Forelimb muscle (tissue), 1 donor: ENCODE data around the gene ZSWIM1. TPM values are rescaled to one million over a fixed set of nuclear protein-coding genes. Genes with fewer than 3 reads are reported as not detected.
"Not testable (repeated sequence)": the region's sequence is repeated elsewhere in the genome, so short reads cannot be mapped to it uniquely, and the experiment has no call there.

Experiments
- DNase-seq: peaks from one replicate; pipeline ENCODE4 v3.0.0-alpha.2; 2013; ENCODE audit warnings: low read depth
- polyA plus RNA-seq: library from polyadenylated mRNA; unstranded; fragments of 120-200 nt; gene quantifications from one replicate; pipeline ENCODE4 v1.2.1, GENCODE V29; 2013; ENCODE audit not compliant: insufficient read length

ZSWIM1 gene
- polyA plus RNA-seq, 1 donor = 11.5 TPM

DNA sequence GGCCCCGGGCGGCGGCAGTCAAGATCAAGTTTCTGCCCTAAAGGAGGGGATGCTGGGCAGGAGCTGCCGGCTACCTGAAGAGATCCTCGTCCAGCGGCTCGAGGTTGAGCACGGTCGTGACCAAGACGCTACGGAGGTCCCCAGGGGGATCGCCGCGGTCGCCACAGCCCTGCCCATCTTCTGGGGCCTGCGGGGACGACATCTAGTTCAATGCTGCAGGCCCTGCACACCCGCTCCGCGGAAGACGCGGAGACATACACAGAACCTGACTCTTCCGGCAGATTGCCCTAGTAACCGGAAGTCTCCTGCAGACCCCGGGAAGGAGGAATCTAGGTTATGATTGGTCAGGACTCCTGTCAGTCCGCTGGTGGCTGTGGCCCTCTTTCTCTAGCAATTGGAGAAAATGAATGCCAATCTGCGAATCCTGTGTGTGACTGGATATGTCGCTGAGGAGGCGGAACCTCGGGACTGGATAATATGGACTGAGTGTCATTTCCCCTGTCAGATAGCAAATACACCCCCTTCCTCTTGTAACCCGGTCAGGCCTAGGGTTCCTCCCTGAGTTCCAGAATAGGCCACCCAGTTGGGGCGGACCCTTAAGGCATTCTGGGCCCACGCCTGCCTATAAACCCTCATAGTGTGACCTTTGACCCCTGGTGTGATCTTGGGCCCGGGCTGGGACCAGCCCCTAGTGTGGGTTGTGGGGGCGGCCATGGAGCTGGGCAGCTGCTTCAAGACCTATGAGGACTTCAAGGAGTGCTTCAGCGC is 23.7 kb upstream of the ZSWIM1 start, which contains the start of the genes ACOT8 and ZSWIM3:
Gene ACOT8, minus strand, starts transcription at position 279 of the 768 bp plus-strand sequence. Its CDS starts 77 bp downstream, at position 202.
Gene ZSWIM3, plus strand, starts transcription at position 501 of the 768 bp plus-strand sequence. Its CDS starts 212 bp downstream, at position 713.
- DNase-seq = peak; percentile 100

- no peak for DNase-seq
Observed at GRCh38 chr20:45857882-45858216, 23.2 kb upstream of the ZSWIM1 start.

GRCh38 chr20:45859916-45860315 is 21.1 kb upstream of the ZSWIM1 start:
- DNase-seq = no peak

DNA sequence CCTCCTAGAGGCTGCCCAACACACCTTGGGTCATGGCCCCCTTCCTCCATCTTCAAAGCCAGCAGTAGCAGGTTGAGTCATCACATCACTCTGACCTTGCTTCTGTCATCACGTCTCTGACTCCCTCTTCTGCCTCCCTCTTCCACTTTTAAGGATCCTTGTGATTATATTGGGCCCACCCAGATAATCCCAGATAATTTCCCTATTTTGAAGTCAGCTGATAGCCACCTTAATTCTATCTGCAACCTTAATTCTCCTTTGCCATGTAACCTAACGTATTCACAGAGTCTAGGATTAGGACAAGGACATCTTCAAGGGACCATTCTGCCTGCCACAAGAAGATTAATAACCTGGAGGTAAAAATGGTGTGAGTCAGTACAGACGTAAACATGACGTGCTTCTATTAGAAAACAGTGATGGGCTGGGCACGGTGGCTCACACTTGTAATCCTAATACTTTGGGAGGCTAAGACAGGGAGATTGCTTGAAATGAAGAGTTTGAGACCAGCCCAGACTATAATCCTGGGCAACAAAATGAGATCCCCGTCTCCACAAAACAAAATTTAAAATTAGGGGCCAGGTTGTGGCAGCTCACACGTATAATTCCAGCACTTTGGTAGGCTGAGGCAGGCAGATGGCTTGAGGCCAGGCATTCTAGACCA is 20.3 kb upstream of the ZSWIM1 start:
- no peak for DNase-seq

GRCh38 chr20:45861221-45862075 is 19.6 kb upstream of the ZSWIM1 start:
- no peak for DNase-seq

DNA sequence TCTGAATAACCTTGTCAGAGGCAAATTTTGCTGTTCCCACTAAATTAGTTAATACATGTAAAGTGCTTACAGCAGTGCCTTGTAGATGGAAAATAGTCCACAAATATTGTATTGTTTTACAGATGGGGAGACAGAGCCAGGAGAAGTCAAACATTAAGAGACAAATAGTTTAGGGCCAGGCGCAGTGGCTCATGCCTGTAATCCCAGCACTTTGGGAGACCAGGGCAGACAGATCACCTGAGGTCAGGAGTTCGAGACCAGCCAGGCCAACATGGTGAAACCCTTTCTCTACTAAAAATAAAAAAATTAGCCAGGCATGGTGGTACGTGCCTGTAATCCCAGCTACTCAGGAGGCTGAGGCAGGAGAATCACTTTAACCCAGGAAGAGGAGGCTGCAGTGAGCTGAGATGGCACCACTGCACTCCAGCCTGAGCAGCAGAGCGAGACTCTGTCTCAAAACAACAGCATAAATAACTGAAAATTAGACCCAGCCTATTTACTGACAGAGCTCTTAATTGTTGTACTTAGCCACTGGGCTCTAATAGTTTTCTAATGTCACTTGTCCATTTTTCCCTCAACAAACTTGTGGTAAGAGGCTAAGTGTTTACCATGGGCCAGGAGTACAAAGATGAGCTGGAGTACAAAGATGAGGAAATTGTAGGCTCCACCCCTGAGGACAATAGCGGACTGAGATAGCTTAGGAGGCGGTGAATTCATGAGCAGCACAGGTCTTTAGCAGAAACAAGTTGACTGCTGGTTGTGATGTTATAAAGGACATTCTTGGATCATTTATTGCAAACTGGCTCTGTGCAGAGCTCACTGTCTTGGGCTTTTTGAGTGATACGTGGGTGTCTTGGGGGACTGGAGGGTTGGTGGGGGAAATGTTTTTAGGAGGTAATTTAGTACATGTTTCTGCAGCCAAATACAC is 17.2 kb upstream of the ZSWIM1 start:
- DNase-seq = no peak

DNA sequence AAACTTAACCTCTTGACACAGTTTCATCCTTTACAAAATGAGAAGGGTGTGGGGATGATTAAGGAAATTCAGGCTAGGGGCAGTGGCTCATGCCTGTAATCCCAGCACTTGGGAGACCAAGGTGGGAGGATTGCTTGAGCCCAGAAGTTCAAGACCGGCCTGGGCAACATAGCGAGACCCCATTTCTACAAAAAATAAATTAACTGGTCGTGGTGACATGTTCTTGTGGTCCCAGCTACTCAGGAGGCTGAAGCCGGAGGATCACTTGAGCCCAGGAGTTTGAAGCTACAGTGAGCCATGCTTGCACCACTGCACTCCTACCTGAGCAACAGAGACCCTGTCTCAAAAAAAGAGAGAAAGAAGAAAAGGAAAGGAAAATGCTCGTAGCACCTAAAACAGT is 14.6 kb upstream of the ZSWIM1 start:
- no peak for DNase-seq

- DNase-seq = no peak
Observed at GRCh38 chr20:45867136-45867818, 13.8 kb upstream of the ZSWIM1 start.

- DNase-seq = no peak
Observed at GRCh38 chr20:45867819-45868176, 13.2 kb upstream of the ZSWIM1 start.

- DNase-seq = no peak
Observed at GRCh38 chr20:45872626-45873025, 8.4 kb upstream of the ZSWIM1 start.

DNA sequence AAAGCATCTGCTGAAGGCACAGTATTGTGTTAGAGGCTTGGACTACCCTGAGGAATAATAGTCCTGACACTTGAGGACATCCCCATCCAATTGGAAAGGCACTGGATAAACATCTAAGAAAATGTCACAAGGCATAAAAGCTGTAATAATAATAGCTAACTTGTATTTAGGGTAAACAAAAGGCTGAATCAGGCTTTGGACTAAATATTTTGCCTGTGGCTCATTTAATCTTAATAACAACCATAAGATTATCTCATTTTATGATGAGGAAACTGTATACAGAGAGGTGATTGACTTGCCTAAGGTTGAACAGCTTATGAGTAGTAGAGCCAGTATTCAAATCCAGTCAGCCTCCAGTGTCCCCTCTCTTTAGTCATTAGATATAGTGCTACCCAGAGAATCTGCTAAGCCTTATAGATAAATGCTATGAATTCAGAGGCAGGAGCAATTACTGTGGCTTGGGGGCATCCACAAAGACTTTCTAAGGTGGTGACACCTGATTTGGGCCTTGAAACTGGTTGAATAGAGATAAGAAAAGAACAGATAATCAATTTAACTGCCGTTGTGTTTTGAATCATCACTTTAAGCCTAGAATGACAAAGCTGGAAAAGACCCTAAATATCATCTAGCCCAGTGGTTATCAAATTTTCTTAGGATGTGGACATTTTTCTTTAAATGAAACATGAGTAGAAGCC is 7.5 kb upstream of the ZSWIM1 start:
- DNase-seq = no peak

GRCh38 chr20:45874104-45874481 is 6.9 kb upstream of the ZSWIM1 start:
- not testable (repeated sequence) for DNase-seq

GRCh38 chr20:45874576-45874975 is 6.5 kb upstream of the ZSWIM1 start:
- DNase-seq = no peak

- no peak for DNase-seq
Observed at GRCh38 chr20:45878076-45878761, 2.8 kb upstream of the ZSWIM1 start.

- DNase-seq = no peak
Observed at GRCh38 chr20:45882469-45883099, 1.6 kb downstream of the ZSWIM1 start.

DNA sequence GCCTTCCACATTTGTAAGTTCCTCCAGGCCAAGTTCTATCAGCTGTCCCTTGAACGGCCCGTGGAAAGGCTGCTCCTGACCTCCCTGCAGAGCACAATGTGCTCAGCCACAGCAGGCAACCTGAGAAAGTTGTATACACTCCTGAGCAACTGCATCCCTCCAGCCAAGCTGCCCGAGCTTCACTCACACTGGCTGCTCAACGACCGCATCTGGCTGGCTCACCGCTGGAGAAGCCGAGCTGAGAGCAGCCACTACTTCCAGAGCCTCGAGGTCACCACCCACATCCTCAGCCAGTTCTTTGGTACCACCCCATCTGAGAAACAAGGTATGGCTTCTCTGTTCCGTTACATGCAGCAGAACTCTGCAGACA is 2.1 kb downstream of the ZSWIM1 start:
- no peak for DNase-seq

GRCh38 chr20:45886590-45887345 is 5.7 kb downstream of the ZSWIM1 start:
- no peak for DNase-seq

- DNase-seq = no peak
Observed at GRCh38 chr20:45887346-45887715, 6.3 kb downstream of the ZSWIM1 start, which contains the start of gene SPATA25. Gene SPATA25, minus strand, starts transcription at chr20:45887622. Its CDS starts 32 bp downstream, at chr20:45887590.
